Measurements from ENCODE around the gene KANSL1L.

DNA sequence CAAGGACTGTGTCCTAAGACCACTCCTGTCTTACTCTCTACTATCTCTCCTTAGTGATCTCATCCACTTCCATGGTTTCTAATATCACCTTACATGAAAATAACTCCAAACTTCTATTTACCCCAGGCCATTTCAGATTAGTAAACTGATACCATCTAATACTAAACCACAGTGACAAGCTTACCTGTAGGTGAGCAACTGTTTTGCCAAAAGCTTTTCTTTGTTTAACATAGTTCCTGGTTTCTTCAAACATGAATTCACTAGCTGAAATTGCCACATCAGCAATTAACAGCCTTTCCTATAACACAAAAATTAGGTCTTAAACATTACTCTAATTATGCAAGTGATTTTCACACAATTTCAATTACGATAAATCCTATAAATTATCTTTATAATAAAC is 31.9 kb upstream of the KANSL1L start:
- TF ChIP-seq CTCF (conservative IDR thresholded peaks at IDR 0.05 in 1 of 2, IDR thresholded peaks at IDR 0.05 in 1 of 2; ENCODE audit: low read depth in 1 of 2, low read length in 2 of 2) (no peak), EZH2 (IDR thresholded peaks at IDR 0.05; ENCODE audit: low read length, missing control alignments) (no peak)

All from fibroblast of lung (primary cell).